Progenitor cell of endocrine pancreas (in vitro differentiated cells): ENCODE measurements around the gene SYS1. TPM values are rescaled to one million over a fixed set of nuclear protein-coding genes. Genes with fewer than 3 reads are reported as not detected.

Experiments
- DNase-seq: peaks from one replicate; pipeline ENCODE4 v3.0.0; 2021; ENCODE audit warnings: low spot score; ENCODE audit not compliant: unreplicated experiment
- H3K27ac Mint-ChIP-seq: 2 replicates; pipeline ENCODE4 v1.8.0; 2021; ENCODE audit warnings: mild to moderate bottlenecking, moderate library complexity, mixed read lengths
- H3K27me3 Mint-ChIP-seq: 2 replicates; pipeline ENCODE4 v1.8.0; 2021; ENCODE audit warnings: mixed read lengths
- H3K36me3 Mint-ChIP-seq: 2 replicates; pipeline ENCODE4 v1.8.0; 2022; ENCODE audit warnings: mixed read lengths; ENCODE audit not compliant: insufficient read depth
- H3K4me1 Mint-ChIP-seq: 2 replicates; pipeline ENCODE4 v1.8.0; 2021; ENCODE audit warnings: low read depth, mixed read lengths
- H3K4me3 Mint-ChIP-seq: 2 replicates; pipeline ENCODE4 v1.8.0; 2021; ENCODE audit warnings: low read depth, mild to moderate bottlenecking, moderate library complexity, mixed read lengths
- H3K9me3 Mint-ChIP-seq: 2 replicates; pipeline ENCODE4 v1.8.0; 2021; ENCODE audit warnings: low read depth, mixed read lengths
- CTCF ChIP-seq: fragments of 200-600 bp; sonication (generic); IDR thresholded peaks from one replicate; pipeline ENCODE4 v1.5.0; 2021; ENCODE audit warnings: antibody characterized with exemption, mild to moderate bottlenecking; ENCODE audit not compliant: unreplicated experiment
- total RNA-seq: library from RNA; stranded (reverse); gene quantifications from 2 replicates; pipeline ENCODE4 v1.2.1, GENCODE V29; 2021

The SYS1 gene
- total RNA-seq, 1 donor from 2014 or later = 31.9 TPM

DNA sequence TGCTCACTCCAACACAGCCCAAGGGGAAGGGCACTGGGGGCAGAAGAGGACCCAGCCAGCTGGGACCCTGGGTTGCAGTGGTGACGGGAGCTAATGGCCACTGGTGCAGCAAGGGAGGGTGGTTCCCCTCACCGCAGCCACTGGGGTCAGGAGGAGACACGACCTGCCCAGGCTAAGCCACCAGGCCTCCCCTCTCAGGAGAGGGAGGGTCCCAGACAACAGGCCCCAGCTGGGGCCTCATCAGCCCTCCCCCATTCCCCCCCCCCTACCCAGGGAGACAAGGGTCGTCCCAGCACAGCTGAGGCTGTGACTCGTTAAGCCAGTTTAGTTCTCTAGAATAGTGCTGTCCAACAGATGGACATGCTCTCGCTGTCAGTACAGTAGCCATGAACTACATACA is 37.6 kb upstream of the SYS1 start:
- Mint-ChIP-seq H3K9me3 (no peaks in the 10 kb centered on the region), H3K36me3 (peaks cover 18% of the 10 kb centered on the region), H3K27ac (peak overlapping the region; percentile 85), H3K4me3 (no peak overlapping the region), H3K4me1 (peaks cover 9% of the 10 kb centered on the region), H3K27me3 (no peaks in the 10 kb centered on the region)
- no peak for TF ChIP-seq CTCF
- no peak for DNase-seq

GRCh38 chr20:45328451-45328850 is 34.5 kb upstream of the SYS1 start:
- Mint-ChIP-seq H3K4me1 (peaks cover 11% of the 10 kb centered on the region), H3K9me3 (no peaks in the 10 kb centered on the region), H3K27me3 (no peaks in the 10 kb centered on the region), H3K27ac (no peak overlapping the region), H3K36me3 (peaks cover 27% of the 10 kb centered on the region), H3K4me3 (no peak overlapping the region)
- DNase-seq = no peak
- TF ChIP-seq CTCF = no peak

GRCh38 chr20:45329497-45330319 is 33.2 kb upstream of the SYS1 start:
- peaks cover 29% of the 10 kb centered on the region for H3K36me3 Mint-ChIP-seq
- no peaks in the 10 kb centered on the region for H3K27me3 Mint-ChIP-seq
- no peaks in the 10 kb centered on the region for H3K9me3 Mint-ChIP-seq
- TF ChIP-seq CTCF = no peak
- H3K4me3 Mint-ChIP-seq = no peak overlapping the region
- no peak overlapping the region for H3K27ac Mint-ChIP-seq
- peaks cover 11% of the 10 kb centered on the region for H3K4me1 Mint-ChIP-seq
- DNase-seq = no peak

- no peak for DNase-seq
- no peak overlapping the region for H3K4me3 Mint-ChIP-seq
- peak overlapping the region; percentile 6 for H3K27ac Mint-ChIP-seq
- peaks cover 29% of the 10 kb centered on the region for H3K36me3 Mint-ChIP-seq
- H3K27me3 Mint-ChIP-seq = no peaks in the 10 kb centered on the region
- H3K9me3 Mint-ChIP-seq = no peaks in the 10 kb centered on the region
- no peak for TF ChIP-seq CTCF
- peaks cover 9% of the 10 kb centered on the region for H3K4me1 Mint-ChIP-seq
Observed at GRCh38 chr20:45330476-45330875, 32.5 kb upstream of the SYS1 start.

DNA sequence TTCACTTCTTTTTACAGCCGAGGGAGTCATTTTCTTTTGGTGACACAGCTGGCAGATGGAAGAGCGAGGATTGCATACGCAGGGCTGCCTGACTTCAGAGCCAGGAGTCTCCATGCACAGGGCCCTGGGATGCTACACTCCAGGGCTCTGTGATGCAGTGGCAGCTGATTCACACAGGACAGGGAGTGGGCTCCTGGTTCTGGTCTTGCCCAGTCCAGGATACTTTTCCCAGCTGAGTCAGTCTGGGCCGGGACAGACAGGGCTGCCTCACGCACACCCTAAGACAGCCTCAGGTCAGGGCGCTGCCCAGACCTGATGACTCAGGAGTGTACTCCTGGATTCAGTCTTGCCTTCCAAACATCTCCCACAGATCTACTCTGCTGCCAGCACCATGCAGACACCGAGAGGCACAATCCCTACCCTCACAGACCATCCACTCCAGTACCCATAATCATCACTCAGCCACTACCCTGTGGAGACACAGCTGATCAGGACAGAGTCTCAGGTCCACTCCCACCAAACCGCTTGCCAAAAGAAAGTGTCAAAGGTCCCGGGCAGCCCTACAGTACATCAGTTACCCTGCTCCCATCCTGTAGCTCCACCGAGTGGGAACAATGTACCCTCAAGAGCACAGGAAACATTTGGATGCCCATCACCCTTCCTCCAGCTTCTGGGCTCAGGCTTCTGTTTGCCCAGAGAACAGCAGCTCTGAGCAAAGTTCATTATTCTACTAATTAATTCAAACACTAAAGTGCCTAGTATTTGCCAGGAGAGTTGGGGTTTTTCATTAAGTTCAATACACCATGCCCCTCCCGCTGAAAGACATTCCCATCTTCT is 26.2 kb upstream of the SYS1 start:
- H3K27ac Mint-ChIP-seq = peak overlapping the region; percentile 89
- TF ChIP-seq CTCF = no peak
- DNase-seq = no peak
- H3K27me3 Mint-ChIP-seq = no peaks in the 10 kb centered on the region
- no peaks in the 10 kb centered on the region for H3K9me3 Mint-ChIP-seq
- H3K4me1 Mint-ChIP-seq = peaks cover 55% of the 10 kb centered on the region
- H3K36me3 Mint-ChIP-seq = peaks cover 14% of the 10 kb centered on the region
- H3K4me3 Mint-ChIP-seq = peak overlapping the region; percentile 27
